Suppressor macrophage treated with lipopolysaccharide for 4 hours (primary cell): Measurements from ENCODE around the gene ARHGAP15.
A peak's percentile ranks its signal among the peaks of the same experiment; 100 is the strongest.

Source experiments
- DNase-seq: peaks from one replicate; pipeline ENCODE4 v3.0.0-alpha.2; 2020

ARHGAP15 gene

DNA sequence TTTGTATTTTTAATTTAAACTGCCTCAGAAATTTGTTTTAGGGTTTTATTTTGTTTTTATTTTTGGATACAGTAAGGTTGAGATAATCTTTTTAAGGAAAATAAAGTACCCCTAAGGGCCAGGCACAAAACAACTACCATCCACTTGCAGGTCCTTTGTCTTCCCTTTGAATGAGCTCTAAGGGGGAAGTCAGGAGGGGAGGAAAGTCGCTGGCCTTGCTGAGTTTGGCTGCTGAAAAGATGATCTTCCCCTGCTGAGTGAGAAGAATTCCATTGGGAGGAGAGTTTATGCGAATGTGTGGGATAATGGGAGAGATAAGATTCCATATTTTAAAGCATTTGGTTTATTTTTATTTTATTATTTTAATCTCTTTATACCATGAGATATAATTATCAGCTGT lies 100.7 kb downstream of the ARHGAP15 start:
- DNase-seq: no peak

- DNase-seq: no peak
Observed at GRCh38 chr2:143230506-143231253, 101.5 kb downstream of the ARHGAP15 start.

- DNase-seq: no peak
Observed at GRCh38 chr2:143231254-143231645, 102.0 kb downstream of the ARHGAP15 start.

GRCh38 chr2:143237146-143237777 lies 108.0 kb downstream of the ARHGAP15 start:
- DNase-seq: no peak

- DNase-seq: no peak
Observed at GRCh38 chr2:143241403-143242088, 112.3 kb downstream of the ARHGAP15 start.

- no peak for DNase-seq
Observed at GRCh38 chr2:143246246-143246645, 117.0 kb downstream of the ARHGAP15 start.

GRCh38 chr2:143246815-143247744 lies 117.9 kb downstream of the ARHGAP15 start:
- DNase-seq: no peak

GRCh38 chr2:143248631-143249030 lies 119.4 kb downstream of the ARHGAP15 start:
- DNase-seq: no peak

GRCh38 chr2:143251681-143252080 lies 122.5 kb downstream of the ARHGAP15 start:
- DNase-seq: peak; percentile 6

DNA sequence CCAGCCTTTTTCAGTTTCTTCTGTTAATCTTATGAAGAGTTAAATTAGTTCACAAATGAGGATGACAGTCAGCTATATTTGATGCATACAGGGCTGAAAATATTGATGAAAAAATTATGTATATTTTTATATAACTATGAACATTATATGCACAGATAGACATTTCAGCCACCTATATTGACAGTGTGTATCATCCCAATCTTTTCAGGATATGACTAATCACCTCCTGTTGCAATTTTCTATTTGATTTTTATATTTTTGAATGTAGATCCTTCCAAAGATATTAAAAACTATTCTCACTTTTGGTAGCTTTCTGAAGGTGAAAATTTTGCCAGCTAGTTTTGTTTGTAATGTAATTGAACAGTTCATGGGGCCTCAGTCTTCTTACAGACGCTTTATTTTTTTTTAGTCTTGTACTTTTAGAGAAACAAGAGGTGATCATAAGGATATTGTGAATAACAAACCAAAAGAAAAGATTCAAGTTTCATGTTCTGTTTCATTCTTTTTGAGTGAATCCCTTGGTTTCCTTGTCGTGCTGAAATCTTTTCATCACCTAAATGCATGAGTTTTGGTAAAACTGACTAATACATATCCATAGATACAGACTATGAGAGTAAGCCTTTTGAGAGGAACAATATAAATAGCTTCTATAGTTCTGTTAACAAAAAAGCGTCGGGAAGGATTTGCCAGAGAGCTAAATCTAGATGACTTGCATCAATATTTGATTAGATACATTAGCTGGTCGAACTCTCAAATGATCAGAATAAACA lies 123.1 kb downstream of the ARHGAP15 start:
- no peak for DNase-seq

- DNase-seq: no peak
Observed at GRCh38 chr2:143254110-143254509, 124.9 kb downstream of the ARHGAP15 start.

DNA sequence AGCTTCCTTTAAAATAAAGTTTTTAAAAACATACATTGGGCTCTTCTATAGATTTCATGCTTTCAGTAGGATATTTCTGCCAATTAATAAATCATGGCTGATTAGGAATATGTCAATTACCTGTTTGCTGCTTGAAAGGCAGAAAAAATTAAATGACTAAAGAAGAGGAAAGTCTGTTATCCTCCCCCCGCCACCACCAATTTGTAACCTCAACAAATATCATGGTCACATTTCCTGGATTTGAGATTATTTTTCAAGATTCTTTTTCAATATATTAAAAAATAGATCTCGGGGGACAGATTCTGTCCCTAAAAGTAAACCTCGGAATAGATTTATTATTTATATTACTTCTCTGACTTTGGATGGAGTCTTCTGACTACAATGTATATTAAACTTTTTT lies 125.9 kb downstream of the ARHGAP15 start:
- DNase-seq: no peak

DNA sequence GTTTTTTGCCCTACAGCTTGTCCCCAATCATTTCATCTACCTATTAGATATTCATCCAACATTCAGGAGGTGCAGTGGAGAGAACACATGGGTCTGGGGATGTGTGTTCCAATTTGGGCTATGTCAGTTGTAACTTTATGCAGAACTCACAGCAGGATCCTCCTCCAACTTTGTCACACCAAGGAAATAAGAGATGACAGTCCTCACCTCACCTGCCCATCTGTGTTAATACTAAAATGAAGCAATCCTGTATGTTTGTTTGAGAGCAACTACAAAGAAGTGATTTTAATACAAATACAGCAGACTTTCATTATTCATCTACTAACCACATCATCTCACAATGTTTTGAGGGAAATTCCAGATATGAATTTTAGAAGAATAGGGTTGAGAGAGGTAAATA lies 126.7 kb downstream of the ARHGAP15 start:
- DNase-seq: no peak

DNA sequence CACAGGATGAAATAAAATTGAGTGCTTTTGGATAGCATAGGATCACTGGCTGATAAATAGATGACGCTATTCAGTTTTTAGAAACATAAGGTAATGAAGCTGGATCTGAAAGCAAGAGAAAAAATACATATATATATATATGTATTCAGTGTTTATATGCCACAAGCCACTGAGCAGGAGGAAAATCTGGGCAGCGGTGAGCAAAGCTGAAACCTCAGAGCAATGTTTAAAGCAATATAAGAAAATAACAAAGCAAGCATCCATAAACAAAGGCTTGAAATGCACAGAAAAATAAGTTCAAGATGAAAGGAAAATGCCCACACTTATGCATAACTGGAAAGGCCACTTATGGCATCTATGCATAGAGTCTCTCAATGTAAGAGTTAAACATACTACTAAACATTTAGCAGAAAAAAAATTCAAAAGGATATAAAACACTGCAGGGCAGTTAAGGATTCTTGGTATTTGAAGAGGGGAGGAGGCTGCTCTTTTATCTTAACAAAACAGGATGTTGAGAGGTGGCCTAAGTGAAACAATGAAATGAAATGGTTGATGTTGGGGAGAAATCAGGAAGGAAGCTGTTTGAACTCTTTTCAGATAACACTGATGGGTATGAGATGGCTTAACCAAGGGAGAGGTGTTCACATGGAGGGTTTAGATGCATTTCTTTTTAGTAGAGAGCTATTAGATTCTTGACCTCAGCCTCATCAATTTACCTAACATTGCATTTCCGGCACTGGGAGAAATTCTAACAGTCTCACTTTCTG lies 129.1 kb downstream of the ARHGAP15 start:
- DNase-seq: no peak

DNA sequence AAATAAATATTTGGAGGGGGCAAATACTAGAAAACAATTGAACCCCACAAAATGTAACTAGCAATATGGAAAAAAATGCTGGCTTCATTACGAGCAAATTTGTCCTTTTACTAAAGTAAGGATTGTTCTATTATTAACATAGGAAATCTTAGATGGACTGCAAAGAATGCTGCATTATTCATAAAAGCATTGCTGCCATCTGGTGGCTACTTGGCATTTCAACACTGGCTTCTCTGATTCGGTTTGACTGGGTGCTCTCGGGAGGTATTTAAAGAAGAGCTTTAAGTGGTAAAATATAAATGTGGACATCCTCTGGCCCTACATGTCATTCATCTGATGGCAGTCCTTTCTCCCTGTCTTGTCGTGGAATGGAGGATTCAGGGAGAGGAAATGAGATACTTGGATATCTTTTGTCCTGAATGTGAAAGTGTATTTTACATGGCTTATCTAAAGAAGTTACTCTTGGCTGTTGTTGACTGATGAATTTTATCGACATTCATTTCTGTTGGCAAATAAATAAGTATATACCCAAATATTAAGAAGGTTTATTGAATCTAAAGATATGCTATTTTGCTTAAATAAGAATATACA lies 130.2 kb downstream of the ARHGAP15 start:
- peak; percentile 81 for DNase-seq

DNA sequence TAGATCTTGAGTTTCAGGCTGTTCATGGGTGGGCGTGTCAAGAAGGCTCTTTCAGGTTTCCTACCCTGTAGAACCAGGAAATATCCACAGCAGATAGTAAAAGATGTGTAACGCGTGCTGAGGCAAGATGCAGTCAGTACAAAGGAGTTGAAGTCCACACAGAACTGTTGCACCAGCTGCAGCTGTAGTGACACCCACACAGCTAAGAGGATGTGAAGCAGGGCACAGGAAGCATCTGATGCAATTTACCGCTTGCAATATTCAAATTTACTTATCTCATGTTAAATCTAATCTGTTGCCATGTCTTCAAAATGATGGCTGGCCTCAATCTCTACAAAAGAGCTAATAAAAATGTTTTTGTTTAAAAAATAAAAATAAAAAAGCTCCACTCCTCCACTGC lies 132.8 kb downstream of the ARHGAP15 start:
- peak; percentile 86 for DNase-seq

- peak; percentile 16 for DNase-seq
Observed at GRCh38 chr2:143262389-143262788, 133.2 kb downstream of the ARHGAP15 start.

GRCh38 chr2:143263066-143263625 lies 133.9 kb downstream of the ARHGAP15 start:
- DNase-seq: peak; percentile 77

DNA sequence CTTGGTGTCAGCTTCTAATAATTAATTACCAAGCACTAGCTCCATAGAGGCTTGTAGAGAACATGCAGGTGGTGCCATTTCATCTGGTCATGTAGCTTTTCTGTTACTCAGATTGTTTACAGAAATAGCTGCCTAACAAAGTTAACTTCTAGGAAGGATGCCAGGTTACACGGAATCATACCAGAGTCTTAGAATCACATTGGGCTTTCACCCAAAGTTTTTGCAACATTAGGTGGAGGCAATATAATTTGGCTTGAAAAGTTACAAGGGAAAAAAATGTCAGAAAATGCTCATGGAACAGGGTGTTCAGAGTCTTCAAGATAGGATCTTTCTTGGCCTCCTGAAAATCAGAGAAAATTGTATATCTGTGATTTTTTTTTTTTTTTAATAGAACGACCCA lies 135.6 kb downstream of the ARHGAP15 start:
- DNase-seq: no peak

- DNase-seq: no peak
Observed at GRCh38 chr2:143279672-143280071, 150.5 kb downstream of the ARHGAP15 start.
